ENCODE results near the gene NKTR. TPM values are rescaled to one million over a fixed set of nuclear protein-coding genes. Genes with fewer than 3 reads are reported as not detected.
A peak's percentile ranks its signal among the peaks of the same experiment; 100 is the strongest.

NKTR gene
- total and polyA plus RNA-seq, 2 of the 13 experiments (the other 11 are each of a cell fraction or from before 2014, with no cell fraction given): 41.3 to 59.6 TPM

- Histone ChIP-seq H3K4me3 (replicated peaks in 1 of 3; ENCODE audit: insufficient read depth in 1 of 3, low read depth in 2 of 3, low read length in 3 of 3) (no peak overlapping the region), H4K20me1 (ENCODE audit: insufficient read depth, low read length) (no peaks in the 10 kb centered on the region), H2AFZ (ENCODE audit: low read length) (no peak overlapping the region), H3K4me2 (ENCODE audit: low read depth, low read length) (no peak overlapping the region), H3K79me2 (ENCODE audit: insufficient read depth, low read length) (no peaks in the 10 kb centered on the region), H3K9me3 (ENCODE audit: low read length) (no peaks in the 10 kb centered on the region), H3K27me3 (ENCODE audit: control insufficient read depth in 1 of 2, insufficient read depth in 2 of 2, low read length in 2 of 2) (peaks cover 3 to 46% of the 10 kb centered on the region in 2 experiments; a peak in 3 of 5 replicates), H3K4me1 (ENCODE audit: insufficient read depth, low read length) (peaks cover 5% of the 10 kb centered on the region; the same call in 1 of the 2 replicates), H3K36me3 (replicated peaks in 1 of 2; ENCODE audit: control insufficient read depth in 1 of 2, insufficient read depth in 2 of 2, low read length in 2 of 2) (no peaks in the 10 kb centered on the region), H3K9ac (ENCODE audit: insufficient read depth, low read depth, low read length) (no peak overlapping the region), H3K27ac (ENCODE audit: extremely low read length, insufficient read depth, low read length) (no peak overlapping the region)
- ATAC-seq (no peak), FAIRE-seq (no peak), DNase-seq (ENCODE audit: low spot score) (no peak)
- ChIA-PET CTCF (ENCODE audit: low intra/inter-chr PET ratio, low total read pairs) (no interaction called here), POLR2A (no interaction called here)
- WGBS (ENCODE audit: low lambda C conversion rate): 79% methylated on average over 77 of the region's 80 CpGs
- in situ Hi-C loops (cut with HindIII; ENCODE audit: extremely low pct_ligation_motif_present, low pct_unique_long_range_greater_than_20kb) (no loop called here), intact Hi-C loops (cut with micrococcal nuclease; ENCODE audit: unreplicated experiment) (no loop called here)
- no TSS peak for BruUV-seq (replicated peaks)
- TF ChIP-seq HMG20A (CRISPR knock-in tag; IDR thresholded peaks at IDR 0.05; ENCODE audit: borderline replicate concordance) (no peak), ONECUT2 (CRISPR knock-in tag; IDR thresholded peaks at IDR 0.05) (no peak)
These were observed 85.7 kb downstream of the NKTR start for GRCh38 chr3:42685891-42686820.

- BruUV-seq (replicated peaks): no TSS peak
- H3K79me2 ChIP-seq (ENCODE audit: insufficient read depth, low read length): no peaks in the 10 kb centered on the region
- H3K9ac ChIP-seq (ENCODE audit: insufficient read depth, low read depth, low read length): no peak overlapping the region
- in situ Hi-C loops (cut with HindIII; ENCODE audit: extremely low pct_ligation_motif_present, low pct_unique_long_range_greater_than_20kb) (no loop called here), intact Hi-C loops (cut with micrococcal nuclease; ENCODE audit: unreplicated experiment) (no loop called here)
- TF ChIP-seq REST (IDR thresholded peaks at IDR 0.05; ENCODE audit: borderline replicate concordance in 1 of 2, low read depth in 1 of 2, low read length in 2 of 2) (no peak), ZC3H4 (CRISPR knock-in tag; IDR thresholded peaks at IDR 0.05; ENCODE audit: borderline replicate concordance) (no peak), ZNF629 (CRISPR knock-in tag; conservative IDR thresholded peaks at IDR 0.05) (peak; percentile 55; the same call in 1 of the 2 replicates), CERS6 (CRISPR knock-in tag; IDR thresholded peaks at IDR 0.05) (no peak)
- POLR2A ChIA-PET: no interaction called here
- H3K9me3 ChIP-seq (ENCODE audit: low read length): no peaks in the 10 kb centered on the region
- DNase-seq (ENCODE audit: low spot score) (no peak), ATAC-seq (no peak), FAIRE-seq (no peak)
- H4K20me1 ChIP-seq (ENCODE audit: insufficient read depth, low read length): no peaks in the 10 kb centered on the region
- CTCF ChIA-PET (ENCODE audit: low intra/inter-chr PET ratio, low total read pairs): no interaction called here
- peaks cover 3 to 53% of the 10 kb centered on the region in 2 experiments; a peak in 3 of 5 replicates for H3K27me3 ChIP-seq (ENCODE audit: control insufficient read depth in 1 of 2, insufficient read depth in 2 of 2, low read length in 2 of 2)
- 55% methylated on average over 5 of the region's 7 CpGs for WGBS (ENCODE audit: low lambda C conversion rate)
- no peaks in the 10 kb centered on the region for H3K36me3 ChIP-seq (replicated peaks in 1 of 2; ENCODE audit: control insufficient read depth in 1 of 2, insufficient read depth in 2 of 2, low read length in 2 of 2)
- H2AFZ ChIP-seq (ENCODE audit: low read length): no peak overlapping the region
- no peak overlapping the region for H3K4me3 ChIP-seq (replicated peaks in 1 of 3; ENCODE audit: insufficient read depth in 1 of 3, low read depth in 2 of 3, low read length in 3 of 3)
- no peak overlapping the region for H3K4me2 ChIP-seq (ENCODE audit: low read depth, low read length)
- H3K27ac ChIP-seq (ENCODE audit: extremely low read length, insufficient read depth, low read length): no peak overlapping the region
- H3K4me1 ChIP-seq (ENCODE audit: insufficient read depth, low read length): peaks cover 5% of the 10 kb centered on the region; the same call in 1 of the 2 replicates
These were observed 86.6 kb downstream of the NKTR start for GRCh38 chr3:42686832-42687650.
